ES-I3 (cell line): ENCODE data around the gene CNP.

Experiments
- H3K36me3 ChIP-seq: 2 replicates; pipeline ENCODE4 v1.6.1; 2013; ENCODE audit warnings: mild to moderate bottlenecking, low read length, control low read depth, moderate library complexity; ENCODE audit not compliant: insufficient read depth
- H3K4me1 ChIP-seq: 2 replicates; pipeline ENCODE4 v1.6.1; 2013; ENCODE audit warnings: mild to moderate bottlenecking, control low read depth, low read length; ENCODE audit not compliant: insufficient read depth
- H3K9ac ChIP-seq: 2 replicates; pipeline ENCODE4 v1.6.1; 2013; ENCODE audit warnings: low read depth, mild to moderate bottlenecking, low read length, moderate library complexity
- H3K9me3 ChIP-seq: 2 replicates; pipeline ENCODE4 v1.6.1; 2013; ENCODE audit warnings: mild to moderate bottlenecking, low read length, moderate library complexity; ENCODE audit not compliant: control insufficient read depth, insufficient read depth

CNP gene

DNA sequence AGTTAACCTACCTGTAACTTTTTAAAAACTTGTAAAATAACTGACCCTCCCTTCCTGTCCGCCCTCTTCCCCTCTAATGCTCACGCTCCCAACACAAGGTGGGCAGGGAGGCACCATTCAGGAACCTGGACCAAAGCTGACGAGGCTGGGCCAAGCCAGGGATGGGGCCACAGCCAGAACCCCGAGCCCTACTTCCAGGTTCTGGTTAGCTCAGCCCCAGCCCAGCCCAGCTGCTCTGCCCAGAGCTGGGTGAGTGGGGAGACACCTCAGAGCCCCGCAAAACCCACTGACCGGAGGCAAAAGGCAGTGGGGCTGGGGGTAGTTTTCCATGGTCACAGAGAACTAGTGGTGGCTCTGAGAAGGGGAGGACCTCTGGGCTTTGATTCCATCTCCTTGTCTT, 7.4 kb downstream of the CNP start:
- H3K36me3 ChIP-seq, result peaks cover 38% of the 10 kb centered on the region
- no peaks in the 10 kb centered on the region for H3K9me3 ChIP-seq
- no peaks in the 10 kb centered on the region for H3K4me1 ChIP-seq
- H3K9ac ChIP-seq, result no peak overlapping the region

DNA sequence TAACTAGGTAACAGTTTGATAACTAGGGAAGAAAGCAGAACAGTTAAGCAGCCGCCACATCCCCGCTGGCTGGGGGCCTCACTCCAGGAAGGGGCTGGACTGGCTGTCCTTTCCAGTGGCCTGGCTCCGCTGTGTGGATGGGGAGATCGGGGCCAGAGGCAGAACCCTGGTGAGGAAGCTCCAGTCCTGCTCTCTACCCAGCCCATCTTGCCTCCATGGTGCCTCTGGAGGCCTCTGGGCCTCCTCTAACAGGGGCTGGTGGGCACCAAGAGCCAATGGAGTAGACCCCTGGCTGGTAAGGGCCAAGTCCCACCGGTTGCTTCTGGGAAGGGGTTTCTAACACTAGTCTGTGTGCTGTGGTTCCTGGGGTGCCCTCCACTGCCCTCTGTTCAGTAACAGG, 8.1 kb downstream of the CNP start:
- H3K9me3 ChIP-seq, result no peaks in the 10 kb centered on the region
- no peak overlapping the region for H3K9ac ChIP-seq
- H3K36me3 ChIP-seq, result peaks cover 38% of the 10 kb centered on the region
- H3K4me1 ChIP-seq, result no peaks in the 10 kb centered on the region

DNA sequence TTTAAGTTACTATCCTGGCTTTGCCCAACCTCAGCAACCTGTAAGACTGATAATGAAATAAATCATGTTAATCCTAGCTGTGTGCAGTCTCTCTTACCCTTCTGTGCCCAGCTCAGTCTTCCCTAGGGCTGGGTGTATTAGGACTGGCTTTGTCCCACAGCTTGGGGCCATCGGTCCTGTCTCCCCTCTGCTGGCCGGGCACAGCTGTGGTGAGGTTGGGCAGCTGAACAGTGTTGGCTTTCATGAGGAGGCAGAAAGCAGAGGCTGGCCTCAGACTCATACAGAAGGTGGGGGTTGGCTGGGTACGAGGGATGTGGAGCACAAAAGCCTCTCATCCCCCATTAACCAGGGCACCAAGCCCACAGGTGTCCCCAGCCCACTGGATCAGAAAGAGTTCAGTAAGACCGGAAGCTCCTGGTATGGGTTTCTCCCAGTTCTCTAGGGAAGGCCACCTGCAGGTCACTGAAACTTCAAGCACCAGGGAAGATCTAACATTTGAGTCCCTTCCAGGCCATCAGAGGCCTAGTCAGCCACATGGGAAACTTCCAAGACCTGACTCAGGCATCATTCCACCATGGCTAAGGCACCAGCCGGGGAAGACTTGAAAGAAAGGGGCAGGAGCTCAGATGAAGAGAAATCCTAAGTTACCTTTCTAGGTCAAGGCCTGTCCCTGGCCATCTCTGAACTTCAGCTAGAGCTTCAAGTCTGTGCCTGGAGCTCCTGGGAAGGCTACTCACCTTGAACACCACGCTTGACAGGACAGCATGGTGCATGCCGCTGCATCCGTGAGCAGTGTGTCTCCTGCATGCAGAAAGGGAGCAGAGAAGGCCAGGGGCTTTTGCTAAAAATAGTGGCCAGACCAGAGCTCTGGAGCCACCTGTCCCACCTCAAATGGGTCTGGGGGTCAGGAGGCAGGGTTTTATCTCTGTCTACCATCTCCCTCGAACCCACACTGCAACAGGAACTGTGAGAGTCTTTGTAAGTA, 8.8 kb downstream of the CNP start:
- Histone ChIP-seq H3K4me1 (no peaks in the 10 kb centered on the region), H3K9ac (no peak overlapping the region)

DNA sequence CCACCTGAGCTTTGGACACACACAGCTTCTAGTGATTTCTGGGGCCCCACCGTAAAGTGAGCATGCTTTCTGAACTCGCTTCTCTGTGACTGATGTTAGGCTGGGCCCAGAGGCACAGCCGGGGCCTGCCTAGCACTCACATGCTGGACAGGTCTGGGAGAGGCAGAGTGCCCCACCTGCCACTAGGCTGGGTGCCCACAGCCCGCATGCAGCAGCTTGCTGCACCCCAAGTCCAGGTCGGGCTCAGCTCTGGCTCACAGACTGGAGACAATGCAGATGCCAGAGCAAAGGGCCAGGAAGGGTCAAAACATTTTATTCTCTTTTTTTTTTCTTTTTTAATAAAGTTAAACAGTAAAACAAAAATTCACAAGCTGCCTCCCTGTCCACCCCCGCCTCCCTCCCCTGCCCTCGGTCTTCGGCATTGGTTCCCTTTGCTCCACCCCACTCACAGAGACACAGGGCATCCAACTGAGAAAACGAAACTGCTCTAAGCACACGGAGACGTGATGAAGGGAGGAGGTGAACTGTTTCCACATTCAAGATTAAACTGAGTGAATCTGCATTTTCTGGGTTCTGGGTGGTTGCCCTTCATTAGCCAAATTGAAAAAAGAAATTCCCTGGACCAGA, 9.7 kb downstream of the CNP start:
- H3K9ac ChIP-seq, result no peak overlapping the region
- peaks cover 43% of the 10 kb centered on the region for H3K36me3 ChIP-seq
- H3K4me1 ChIP-seq, result no peaks in the 10 kb centered on the region
- no peaks in the 10 kb centered on the region for H3K9me3 ChIP-seq

More for the DNA sequence above, 8.8 kb downstream of the CNP start:
- H3K9me3 ChIP-seq, result no peaks in the 10 kb centered on the region
- H3K36me3 ChIP-seq, result peaks cover 41% of the 10 kb centered on the region

DNA sequence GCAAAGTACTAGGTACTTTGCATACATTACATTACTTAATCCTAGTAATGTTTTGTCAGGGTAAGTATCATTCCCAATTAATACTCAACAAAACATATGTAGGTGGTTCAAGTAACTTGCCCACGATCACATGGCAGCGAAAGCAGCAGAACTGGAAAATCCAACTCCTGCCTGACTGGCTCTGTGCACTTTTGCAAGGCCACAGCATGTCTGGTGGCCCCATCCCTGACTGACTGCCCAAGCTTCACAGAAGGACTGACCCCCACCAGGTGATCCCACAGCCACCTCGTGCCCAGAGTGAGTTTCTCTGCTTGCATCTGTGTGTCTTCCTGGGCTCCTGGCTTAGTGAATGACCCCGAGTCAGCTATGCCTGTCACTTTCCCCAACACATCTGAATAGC, 11.4 kb downstream of the CNP start:
- Histone ChIP-seq H3K4me1 (no peaks in the 10 kb centered on the region), H3K9ac (no peak overlapping the region), H3K9me3 (no peaks in the 10 kb centered on the region), H3K36me3 (peaks cover 59% of the 10 kb centered on the region)

DNA sequence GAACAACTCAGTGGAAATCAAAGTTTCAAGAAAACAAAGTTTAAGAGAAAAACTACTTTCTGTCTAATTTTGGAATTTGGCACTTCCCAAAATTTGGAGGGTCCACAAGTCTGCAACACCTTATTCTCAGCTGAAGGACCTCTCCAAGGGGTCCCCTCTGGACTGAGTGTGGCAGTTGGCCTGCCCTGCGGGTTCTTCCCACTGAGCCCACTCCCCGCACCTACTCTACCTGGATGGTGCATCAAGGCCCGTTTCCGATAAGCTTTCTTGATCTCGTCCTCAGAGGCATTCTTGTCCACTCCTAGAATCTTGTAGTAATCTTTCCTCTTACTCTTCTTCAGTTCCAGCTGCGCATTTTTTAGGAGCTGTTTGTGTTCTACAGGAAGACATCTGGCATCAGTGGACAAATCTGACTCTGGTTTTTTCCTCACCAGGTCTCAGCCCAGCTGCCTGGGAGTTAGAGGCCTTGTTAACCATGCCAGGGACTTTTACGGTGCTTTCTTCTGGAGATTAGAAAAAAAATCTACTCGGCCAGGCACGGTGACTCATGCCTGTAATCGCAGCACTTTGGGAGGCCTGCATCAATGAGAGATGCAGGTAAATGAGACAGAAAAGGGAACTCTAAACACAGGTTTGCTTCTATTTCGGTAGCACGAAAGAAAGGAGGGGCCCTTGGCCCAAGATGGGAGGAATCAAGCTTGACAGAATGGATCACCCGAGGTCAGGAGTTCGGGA, 15.6 kb downstream of the CNP start:
- no peaks in the 10 kb centered on the region for H3K4me1 ChIP-seq
- H3K36me3 ChIP-seq, result peaks cover 60% of the 10 kb centered on the region
- H3K9ac ChIP-seq, result no peak overlapping the region
- no peaks in the 10 kb centered on the region for H3K9me3 ChIP-seq

DNA sequence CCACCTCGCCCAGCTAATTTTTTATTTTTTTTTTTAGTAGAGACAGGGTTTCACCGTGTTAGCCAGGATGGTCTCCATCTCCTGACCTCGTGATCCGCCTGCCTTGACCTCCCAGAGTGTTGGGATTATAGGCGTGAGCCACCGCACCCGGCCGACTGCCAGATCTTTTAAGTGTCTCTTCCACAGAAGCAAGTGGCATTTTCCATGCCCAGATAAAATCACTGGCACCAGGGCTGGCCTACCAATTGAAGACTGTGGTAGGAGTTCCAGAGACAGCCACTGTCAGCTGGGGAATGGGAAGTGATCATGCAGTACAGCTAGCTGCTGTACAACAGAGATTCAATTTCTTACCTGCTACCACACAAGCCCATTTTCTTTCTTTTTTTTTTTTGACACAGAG, 17.9 kb downstream of the CNP start:
- Histone ChIP-seq H3K36me3 (peaks cover 62% of the 10 kb centered on the region), H3K9me3 (no peaks in the 10 kb centered on the region), H3K9ac (no peak overlapping the region), H3K4me1 (no peaks in the 10 kb centered on the region)

DNA sequence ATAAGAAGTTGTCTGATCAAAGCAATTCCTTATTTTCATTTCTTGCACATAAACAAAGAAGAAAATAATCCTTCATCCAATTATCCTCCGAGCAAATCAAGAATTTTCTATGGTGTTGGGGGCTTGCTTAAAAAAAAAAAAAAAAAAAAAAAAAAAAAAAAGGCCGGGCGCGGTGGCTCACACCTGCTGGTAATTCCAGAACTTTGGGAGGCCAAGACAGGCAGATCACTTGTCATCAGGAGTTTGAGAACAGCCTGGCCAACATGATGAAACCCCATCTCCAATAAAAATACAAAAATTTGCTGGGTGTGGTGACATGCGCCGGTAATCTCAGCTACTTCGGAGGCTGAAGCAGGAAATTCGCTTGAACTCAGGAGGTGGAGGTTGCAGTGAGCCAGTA, 19.3 kb downstream of the CNP start:
- Histone ChIP-seq H3K36me3 (peaks cover 63% of the 10 kb centered on the region), H3K9ac (no peak overlapping the region), H3K4me1 (no peaks in the 10 kb centered on the region), H3K9me3 (no peaks in the 10 kb centered on the region)

DNA sequence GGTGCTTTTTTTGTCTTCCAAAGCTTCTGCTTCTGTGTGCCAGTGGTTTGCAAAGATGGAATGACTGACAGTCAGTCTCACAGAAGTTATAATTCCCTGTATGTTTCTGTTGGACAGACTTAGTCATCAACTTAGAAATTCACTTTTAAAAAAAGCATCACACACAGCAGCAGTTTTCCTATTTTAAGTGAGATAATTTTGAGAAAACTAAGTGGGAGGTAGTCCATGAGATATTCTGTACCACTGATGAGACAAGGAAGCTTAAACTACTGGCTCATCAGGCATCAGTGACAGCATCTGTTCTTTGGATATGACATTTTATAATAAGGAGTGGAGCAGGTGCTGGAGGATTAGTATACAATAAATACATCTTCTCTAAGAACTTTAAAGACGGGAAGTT, 20.0 kb downstream of the CNP start:
- Histone ChIP-seq H3K9ac (no peak overlapping the region), H3K9me3 (no peaks in the 10 kb centered on the region), H3K4me1 (no peaks in the 10 kb centered on the region), H3K36me3 (peaks cover 61% of the 10 kb centered on the region)

DNA sequence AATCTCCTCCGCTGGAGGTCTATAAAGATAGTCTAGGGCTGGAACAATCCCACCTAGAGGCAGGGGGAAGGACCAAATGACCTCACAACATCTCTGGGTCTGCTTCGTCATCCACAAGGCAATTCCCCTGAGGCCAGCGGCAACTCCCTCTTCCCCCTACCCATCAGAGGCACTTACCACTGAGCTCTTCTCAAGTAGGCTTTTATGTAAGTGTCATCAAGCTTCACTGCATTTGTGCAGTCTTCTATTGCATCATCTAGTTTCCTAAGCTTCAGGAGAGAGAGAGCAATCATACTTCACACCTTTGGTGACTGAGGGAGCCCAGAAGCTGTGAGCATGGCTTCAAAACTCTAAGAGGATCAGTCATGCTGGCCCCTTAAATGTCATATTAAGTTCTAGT, 21.0 kb downstream of the CNP start:
- no peaks in the 10 kb centered on the region for H3K4me1 ChIP-seq
- no peaks in the 10 kb centered on the region for H3K9me3 ChIP-seq
- H3K36me3 ChIP-seq, result peaks cover 57% of the 10 kb centered on the region
- no peak overlapping the region for H3K9ac ChIP-seq

DNA sequence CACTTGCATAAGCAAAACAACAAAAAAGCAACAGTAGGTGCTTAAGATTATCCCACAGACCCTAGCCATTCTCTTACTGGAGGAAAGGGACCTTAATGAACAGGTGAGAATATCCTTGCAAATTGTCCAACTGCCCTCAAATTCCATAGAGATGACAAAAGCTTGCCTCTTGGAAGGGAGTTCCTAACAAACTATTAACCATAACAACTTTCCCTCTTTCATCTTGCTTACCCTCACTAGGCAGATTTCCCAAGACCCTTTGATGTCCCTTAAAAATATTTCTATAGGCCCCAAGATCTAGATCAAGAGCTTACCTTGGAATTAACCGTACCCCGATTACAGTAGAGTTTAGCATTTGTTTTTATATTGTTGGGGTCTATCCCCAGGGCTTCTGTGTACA, 21.8 kb downstream of the CNP start:
- Histone ChIP-seq H3K36me3 (peaks cover 53% of the 10 kb centered on the region), H3K9ac (no peak overlapping the region), H3K4me1 (no peaks in the 10 kb centered on the region), H3K9me3 (no peaks in the 10 kb centered on the region)

DNA sequence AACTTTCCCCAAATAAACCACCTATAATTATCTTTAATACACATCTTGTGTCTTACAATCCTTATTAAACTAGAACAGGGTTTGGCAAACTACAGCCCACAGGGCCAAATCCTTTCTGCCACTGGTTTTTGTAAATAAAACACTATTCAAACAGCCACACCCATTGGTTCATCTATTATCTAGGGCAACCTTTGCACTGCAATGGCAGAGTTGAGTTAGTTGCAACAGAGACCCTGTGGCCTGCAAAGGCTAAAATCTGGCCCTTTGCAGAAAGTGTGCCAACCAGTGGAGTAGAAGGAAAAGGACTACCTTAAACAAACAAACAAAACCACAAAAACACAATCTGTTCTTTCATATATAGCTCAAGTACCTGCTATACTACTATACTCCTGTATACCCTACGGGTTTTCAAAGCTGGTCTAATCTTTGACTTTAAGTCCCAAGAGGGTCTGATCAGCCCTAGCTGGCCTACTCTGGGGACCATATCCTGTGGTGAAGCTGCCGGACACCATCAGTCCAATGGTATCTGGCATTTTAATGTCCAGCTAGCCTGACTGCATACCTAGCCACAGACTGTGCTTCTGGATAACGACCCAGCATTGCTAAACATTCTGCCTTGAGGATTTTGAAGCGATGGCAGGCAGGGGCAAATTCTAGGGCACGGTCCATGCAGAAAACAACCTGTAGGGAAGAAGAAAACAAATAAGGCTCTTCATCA, 23.3 kb downstream of the CNP start:
- Histone ChIP-seq H3K4me1 (no peaks in the 10 kb centered on the region), H3K36me3 (peaks cover 45% of the 10 kb centered on the region), H3K9ac (no peak overlapping the region), H3K9me3 (no peaks in the 10 kb centered on the region)

DNA sequence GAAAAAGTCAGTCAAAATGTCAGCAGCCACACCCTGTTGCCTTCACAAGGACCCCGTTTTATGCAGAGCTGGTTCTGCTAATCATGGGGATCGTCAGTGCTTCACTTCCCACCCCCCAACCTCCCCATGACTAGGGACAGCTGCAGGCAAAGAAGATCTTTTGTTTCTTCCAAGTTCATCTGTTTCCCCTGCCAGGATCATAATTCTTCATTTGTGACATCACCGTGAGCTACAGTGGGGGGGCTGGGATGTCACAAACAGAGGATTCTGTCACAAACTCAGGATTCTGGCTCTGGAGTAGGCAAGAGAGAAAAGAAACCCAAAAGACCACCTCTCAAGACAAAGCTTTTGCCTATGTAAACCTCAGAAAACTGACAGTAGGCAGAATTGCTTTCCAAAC, 26.0 kb downstream of the CNP start:
- H3K36me3 ChIP-seq, result peaks cover 54% of the 10 kb centered on the region
- no peaks in the 10 kb centered on the region for H3K4me1 ChIP-seq
- H3K9me3 ChIP-seq, result no peaks in the 10 kb centered on the region
- no peak overlapping the region for H3K9ac ChIP-seq

DNA sequence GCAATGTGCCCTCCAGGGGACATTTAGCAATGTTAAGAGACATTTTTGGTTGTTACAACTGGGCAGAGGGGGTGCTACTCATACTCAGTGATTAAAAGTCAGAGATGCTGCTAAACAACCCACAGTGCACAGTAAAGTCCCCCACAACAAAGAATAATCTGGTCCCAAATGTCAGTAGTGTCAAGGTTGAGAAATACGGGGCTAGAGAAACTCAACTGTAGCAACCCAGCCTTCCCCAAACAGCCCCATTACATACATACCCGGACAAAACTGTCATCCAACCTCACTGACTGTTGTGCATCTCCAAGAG, 30.2 kb downstream of the CNP start:
- H3K9ac ChIP-seq, result no peak overlapping the region
- H3K4me1 ChIP-seq, result no peaks in the 10 kb centered on the region
- H3K36me3 ChIP-seq, result peaks cover 41% of the 10 kb centered on the region
- no peaks in the 10 kb centered on the region for H3K9me3 ChIP-seq
